A673 (cell line): ENCODE measurements around the gene RAB11FIP4. TPM values are rescaled to one million over a fixed set of nuclear protein-coding genes. Genes with fewer than 3 reads are reported as not detected.

Experiments used
- BruUV-seq: library from RNA; stranded (reverse); fragments of 400-500 nt; replicated peaks from 2 replicates; lab custom pipeline; 2021; lab: Mats Ljungman, UMichigan
- CTCF ChIA-PET: fragments of 300-600 bp; sonication (Branson Sonifier 250); formaldehyde crosslinking; loops from one replicate; lab custom pipeline; 2022; ENCODE audit warnings: antibody characterized with exemption; lab: Charles Lee
- POLR2A ChIA-PET: fragments of 300-600 bp; sonication (Branson Sonifier 250); formaldehyde crosslinking; loops from one replicate; lab custom pipeline; 2022; ENCODE audit warnings: antibody characterized with exemption; ENCODE audit not compliant: low non-redundant PET; lab: Charles Lee
- DNase-seq: peaks from one replicate; pipeline ENCODE4 v3.0.0-alpha.2; 2015; ENCODE audit warnings: low spot score
- H3K27ac ChIP-seq: fragments of 200-600 bp; sonication (generic); 2 replicates; pipeline ENCODE4 v1.5.1; 2016; ENCODE audit warnings: mixed run types, low read depth, mild to moderate bottlenecking, mixed read lengths, antibody characterized with exemption, low read length; ENCODE audit not compliant: poor library complexity, severe bottlenecking
- H3K27me3 ChIP-seq: fragments of 200-600 bp; sonication (generic); replicated peaks from 2 replicates; pipeline ENCODE4 v1.6.1; 2017; ENCODE audit warnings: mixed run types, low read depth, mild to moderate bottlenecking, mixed read lengths, antibody characterized with exemption, low read length; ENCODE audit not compliant: insufficient read depth, poor library complexity
- H3K36me3 ChIP-seq: fragments of 200-600 bp; sonication (generic); 2 replicates; pipeline ENCODE4 v1.6.1; 2016; ENCODE audit warnings: mixed run types, mild to moderate bottlenecking, mixed read lengths, antibody characterized with exemption, low read length; ENCODE audit not compliant: insufficient read depth, poor library complexity, severe bottlenecking
- H3K4me1 ChIP-seq: fragments of 200-600 bp; sonication (generic); 2 replicates; pipeline ENCODE4 v1.6.1; 2017; ENCODE audit warnings: mixed run types, mild to moderate bottlenecking, mixed read lengths, antibody characterized with exemption, low read length; ENCODE audit not compliant: insufficient read depth, poor library complexity, severe bottlenecking
- H3K4me3 ChIP-seq: fragments of 200-600 bp; sonication (generic); 2 replicates; pipeline ENCODE4 v1.5.1; 2016; ENCODE audit warnings: low read depth, mixed run types, mild to moderate bottlenecking, mixed read lengths, low read length; ENCODE audit not compliant: poor library complexity, severe bottlenecking
- H3K9me3 ChIP-seq: fragments of 200-600 bp; sonication (generic); 2 replicates; pipeline ENCODE4 v1.6.1; 2016; ENCODE audit warnings: mixed run types, low read depth, mild to moderate bottlenecking, mixed read lengths, antibody characterized with exemption, low read length; ENCODE audit not compliant: poor library complexity, severe bottlenecking
- EZH2 ChIP-seq: fragments of 200-600 bp; sonication (generic); IDR thresholded peaks from 2 replicates; pipeline ENCODE4 v1.6.1; 2017; ENCODE audit warnings: borderline replicate concordance, low read depth, mild to moderate bottlenecking, mixed read lengths, antibody characterized with exemption, low read length; ENCODE audit not compliant: poor library complexity, severe bottlenecking
- intact Hi-C: fragments of 100-400 bp; cut with micrococcal nuclease; formaldehyde crosslinking; loops from one replicate; pipeline ENCODE4 v1.10.0; 2022; ENCODE audit not compliant: unreplicated experiment
- total RNA-seq: library from RNA; stranded (reverse); gene quantifications from 2 replicates; pipeline ENCODE4 v1.2.3, GENCODE V29; 2021
- TF ChIP-seq, protein P1 (sequence below): fragments of 300-800, 200-600 bp; sonication (generic); conservative IDR thresholded peaks from 2 replicates; pipeline ENCODE4 v1.5.1; 2017; ENCODE audit warnings: low read depth, mild to moderate bottlenecking, antibody characterized with exemption, low read length, moderate library complexity, mixed read lengths

Gene RAB11FIP4
- total RNA-seq, 1 experiment from 2014 or later, result 2.4 TPM

DNA sequence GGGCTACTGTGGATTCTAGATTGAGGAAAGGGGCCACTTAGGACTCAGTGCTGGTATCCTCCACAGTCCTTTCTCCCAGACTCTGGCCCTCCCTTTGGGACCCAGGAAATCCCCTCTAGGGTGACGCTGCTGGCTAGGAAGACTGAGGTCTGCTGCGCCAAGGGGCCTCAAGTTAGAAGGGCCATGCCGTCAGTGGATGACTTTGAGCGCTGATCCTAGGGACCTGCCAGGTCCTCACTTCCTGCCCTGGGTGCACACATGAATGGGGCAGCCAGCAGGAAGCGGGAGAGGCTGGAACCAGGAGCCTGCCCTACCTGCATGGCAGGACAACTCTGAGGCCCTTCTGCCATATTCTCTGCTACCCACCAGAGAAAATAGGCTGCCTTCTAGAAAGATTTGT lies 145.0 kb downstream of the RAB11FIP4 start:
- DNase-seq, result no peak
- no TSS peak for BruUV-seq
- ChIA-PET POLR2A (no interaction called here), CTCF (no interaction called here)
- intact Hi-C loops, result no loop called here
- Histone ChIP-seq H3K36me3 (no peaks in the 10 kb centered on the region), H3K9me3 (no peaks in the 10 kb centered on the region), H3K4me3 (no peak overlapping the region), H3K27me3 (no peaks in the 10 kb centered on the region), H3K4me1 (no peaks in the 10 kb centered on the region), H3K27ac (no peak overlapping the region)
- TF ChIP-seq, protein P1, sequence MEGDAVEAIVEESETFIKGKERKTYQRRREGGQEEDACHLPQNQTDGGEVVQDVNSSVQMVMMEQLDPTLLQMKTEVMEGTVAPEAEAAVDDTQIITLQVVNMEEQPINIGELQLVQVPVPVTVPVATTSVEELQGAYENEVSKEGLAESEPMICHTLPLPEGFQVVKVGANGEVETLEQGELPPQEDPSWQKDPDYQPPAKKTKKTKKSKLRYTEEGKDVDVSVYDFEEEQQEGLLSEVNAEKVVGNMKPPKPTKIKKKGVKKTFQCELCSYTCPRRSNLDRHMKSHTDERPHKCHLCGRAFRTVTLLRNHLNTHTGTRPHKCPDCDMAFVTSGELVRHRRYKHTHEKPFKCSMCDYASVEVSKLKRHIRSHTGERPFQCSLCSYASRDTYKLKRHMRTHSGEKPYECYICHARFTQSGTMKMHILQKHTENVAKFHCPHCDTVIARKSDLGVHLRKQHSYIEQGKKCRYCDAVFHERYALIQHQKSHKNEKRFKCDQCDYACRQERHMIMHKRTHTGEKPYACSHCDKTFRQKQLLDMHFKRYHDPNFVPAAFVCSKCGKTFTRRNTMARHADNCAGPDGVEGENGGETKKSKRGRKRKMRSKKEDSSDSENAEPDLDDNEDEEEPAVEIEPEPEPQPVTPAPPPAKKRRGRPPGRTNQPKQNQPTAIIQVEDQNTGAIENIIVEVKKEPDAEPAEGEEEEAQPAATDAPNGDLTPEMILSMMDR, result no peak
- TF ChIP-seq EZH2, result no peak

DNA sequence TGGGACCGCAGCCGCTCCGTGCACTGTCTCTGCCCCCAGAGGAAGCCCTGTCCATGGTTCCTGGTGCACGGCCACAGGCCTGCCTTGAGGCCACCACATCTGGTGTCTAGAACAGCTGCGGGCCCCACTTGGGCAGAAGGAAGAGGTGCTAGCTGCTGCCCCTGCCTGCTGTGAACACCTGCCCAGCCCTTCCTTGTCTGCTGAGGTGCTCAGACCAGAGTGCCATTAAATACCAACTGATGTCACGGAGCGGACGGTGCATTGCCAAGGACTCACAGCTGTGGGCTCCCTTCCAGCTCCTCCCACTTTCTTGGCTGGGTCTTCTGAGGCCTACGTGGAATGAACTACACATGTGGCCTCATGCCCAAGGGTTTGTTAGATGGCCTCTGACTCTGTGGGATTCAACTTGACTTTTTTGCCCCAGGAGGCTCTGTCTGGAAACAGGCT lies 146.1 kb downstream of the RAB11FIP4 start:
- Histone ChIP-seq H3K4me1 (no peaks in the 10 kb centered on the region), H3K27ac (no peak overlapping the region), H3K4me3 (no peak overlapping the region), H3K36me3 (no peaks in the 10 kb centered on the region), H3K9me3 (no peaks in the 10 kb centered on the region), H3K27me3 (no peaks in the 10 kb centered on the region)
- CTCF ChIA-PET, result no interaction called here
- no peak for DNase-seq
- BruUV-seq, result no TSS peak
- POLR2A ChIA-PET, result no interaction called here
- intact Hi-C loops, result no loop called here
- TF ChIP-seq, protein P1, result no peak
- no peak for TF ChIP-seq EZH2

DNA sequence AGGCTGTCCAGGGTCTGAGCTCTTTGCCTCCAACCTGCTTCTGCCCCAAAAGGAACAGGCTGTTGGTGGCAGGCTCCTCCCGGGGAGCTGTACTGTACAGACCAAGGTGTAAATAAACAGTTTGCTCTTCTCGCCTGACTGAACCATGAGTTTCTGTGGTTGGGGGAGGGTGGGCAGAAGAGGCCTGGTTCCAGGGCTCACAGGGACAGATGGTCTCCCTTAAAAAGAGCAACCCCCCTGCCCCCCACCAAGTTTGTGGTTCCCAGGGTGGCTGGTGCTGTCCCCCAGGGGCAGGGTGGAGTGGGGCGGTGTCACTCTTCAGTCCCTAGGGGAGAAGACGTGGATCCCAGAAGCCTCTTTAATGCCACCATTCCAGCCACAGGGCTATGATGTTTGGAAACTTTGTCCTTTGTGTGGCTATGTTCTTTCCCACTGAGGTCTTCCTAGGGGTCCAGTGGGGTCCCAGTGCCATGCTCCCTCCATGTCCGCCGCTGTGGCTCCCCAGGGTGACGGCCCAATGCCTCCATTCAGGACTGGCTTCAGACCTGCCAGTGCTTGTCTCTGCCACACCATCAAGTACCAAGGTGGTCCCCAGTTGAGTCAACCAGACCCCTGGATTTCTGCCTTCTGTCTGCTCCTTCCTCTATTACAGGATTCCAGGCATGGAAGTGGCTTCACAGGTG lies 146.7 kb downstream of the RAB11FIP4 start:
- BruUV-seq, result no TSS peak
- ChIA-PET POLR2A (no interaction called here), CTCF (no interaction called here)
- intact Hi-C loops, result no loop called here
- Histone ChIP-seq H3K4me3 (no peak overlapping the region), H3K27me3 (no peaks in the 10 kb centered on the region), H3K27ac (no peak overlapping the region), H3K9me3 (no peaks in the 10 kb centered on the region), H3K4me1 (no peaks in the 10 kb centered on the region), H3K36me3 (no peaks in the 10 kb centered on the region)
- no peak for TF ChIP-seq EZH2
- TF ChIP-seq, protein P1, result no peak
- no peak for DNase-seq
